NT2/D1 (cell line): ENCODE data around the gene TMEM178A.

ENCODE experiments used
- DNase-seq: peaks from one replicate; pipeline ENCODE4 v3.0.0-alpha.2; 2011; ENCODE audit warnings: low read depth, low spot score
- H3K27me3 ChIP-seq: 2 replicates; pipeline ENCODE4 v1.6.0; 2011; ENCODE audit warnings: mild to moderate bottlenecking; ENCODE audit not compliant: insufficient read length, insufficient read depth
- H3K36me3 ChIP-seq: 2 replicates; pipeline ENCODE4 v1.6.1; 2011; ENCODE audit warnings: mild to moderate bottlenecking, low read length, mixed read lengths; ENCODE audit not compliant: insufficient read depth, insufficient read length
- H3K4me1 ChIP-seq: 2 replicates; pipeline ENCODE4 v1.5.1; 2011; ENCODE audit not compliant: insufficient read depth, insufficient read length
- H3K4me3 ChIP-seq: 2 replicates; pipeline ENCODE4 v1.5.1; 2011; ENCODE audit warnings: low read depth; ENCODE audit not compliant: insufficient read length
- H3K9ac ChIP-seq: 2 replicates; pipeline ENCODE4 v1.6.0; 2011; ENCODE audit warnings: low read depth; ENCODE audit not compliant: insufficient read length
- H3K9me3 ChIP-seq: 2 replicates; pipeline ENCODE4 v1.5.1; 2011; ENCODE audit warnings: mild to moderate bottlenecking, low read length; ENCODE audit not compliant: insufficient read depth
- SUZ12 ChIP-seq: IDR thresholded peaks from 2 replicates; pipeline ENCODE4 v1.6.1; 2011; ENCODE audit not compliant: insufficient read length, insufficient read depth; ENCODE audit errors: extremely low read depth
- YY1 ChIP-seq: IDR thresholded peaks from 2 replicates; pipeline ENCODE4 v1.6.1; 2011; ENCODE audit not compliant: insufficient read length, insufficient read depth
- ZNF274 ChIP-seq: IDR thresholded peaks from 2 replicates; pipeline ENCODE4 v1.6.1; 2011; ENCODE audit warnings: mild to moderate bottlenecking, low read depth, low read length

The TMEM178A gene

GRCh38 chr2:39703181-39703872, 37.6 kb downstream of the TMEM178A start:
- Histone ChIP-seq H3K4me3 (no peak overlapping the region), H3K4me1 (no peaks in the 10 kb centered on the region), H3K27me3 (no peaks in the 10 kb centered on the region), H3K36me3 (no peaks in the 10 kb centered on the region), H3K9ac (no peak overlapping the region), H3K9me3 (peaks cover 20% of the 10 kb centered on the region)
- no peak for TF ChIP-seq ZNF274
- no peak for TF ChIP-seq SUZ12
- TF ChIP-seq YY1 = no peak
- no peak for DNase-seq

GRCh38 chr2:39704540-39704939, 38.8 kb downstream of the TMEM178A start:
- Histone ChIP-seq H3K4me1 (no peaks in the 10 kb centered on the region), H3K4me3 (no peak overlapping the region), H3K9ac (no peak overlapping the region), H3K27me3 (no peaks in the 10 kb centered on the region), H3K9me3 (peaks cover 20% of the 10 kb centered on the region), H3K36me3 (no peaks in the 10 kb centered on the region)
- TF ChIP-seq SUZ12 = no peak
- TF ChIP-seq YY1 = no peak
- no peak for DNase-seq

DNA sequence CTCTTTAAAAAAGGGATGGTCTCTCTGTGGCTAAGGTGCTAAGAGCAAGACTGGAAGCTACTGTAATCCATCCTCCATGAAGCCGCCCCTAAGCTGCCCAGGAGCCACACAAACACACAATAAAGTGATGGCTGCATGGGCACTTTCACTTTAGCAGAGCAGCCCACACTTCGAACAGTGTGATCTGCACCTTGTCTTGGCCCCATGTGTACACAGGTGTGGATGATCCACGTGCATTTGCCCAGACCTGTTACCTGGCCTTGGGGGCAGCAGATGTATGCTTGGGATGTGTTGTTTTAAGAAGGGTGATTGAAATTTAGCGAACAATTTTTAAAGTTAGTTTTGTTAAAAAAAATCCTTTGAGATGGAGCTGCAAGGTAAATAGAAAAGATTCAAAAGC, 39.9 kb downstream of the TMEM178A start:
- Histone ChIP-seq H3K9ac (no peak overlapping the region), H3K27me3 (no peaks in the 10 kb centered on the region), H3K9me3 (peaks cover 20% of the 10 kb centered on the region), H3K36me3 (no peaks in the 10 kb centered on the region), H3K4me3 (no peak overlapping the region), H3K4me1 (no peaks in the 10 kb centered on the region)
- DNase-seq = no peak
- TF ChIP-seq YY1 (no peak), ZNF274 (no peak), SUZ12 (no peak)

GRCh38 chr2:39706312-39706711, 40.6 kb downstream of the TMEM178A start:
- no peak for DNase-seq
- H3K4me1 ChIP-seq = no peaks in the 10 kb centered on the region
- H3K27me3 ChIP-seq = no peaks in the 10 kb centered on the region
- no peak overlapping the region for H3K4me3 ChIP-seq
- no peak for TF ChIP-seq YY1
- no peak for TF ChIP-seq ZNF274
- no peak for TF ChIP-seq SUZ12
- H3K9me3 ChIP-seq = peaks cover 13% of the 10 kb centered on the region
- H3K36me3 ChIP-seq = no peaks in the 10 kb centered on the region
- no peak overlapping the region for H3K9ac ChIP-seq

DNA sequence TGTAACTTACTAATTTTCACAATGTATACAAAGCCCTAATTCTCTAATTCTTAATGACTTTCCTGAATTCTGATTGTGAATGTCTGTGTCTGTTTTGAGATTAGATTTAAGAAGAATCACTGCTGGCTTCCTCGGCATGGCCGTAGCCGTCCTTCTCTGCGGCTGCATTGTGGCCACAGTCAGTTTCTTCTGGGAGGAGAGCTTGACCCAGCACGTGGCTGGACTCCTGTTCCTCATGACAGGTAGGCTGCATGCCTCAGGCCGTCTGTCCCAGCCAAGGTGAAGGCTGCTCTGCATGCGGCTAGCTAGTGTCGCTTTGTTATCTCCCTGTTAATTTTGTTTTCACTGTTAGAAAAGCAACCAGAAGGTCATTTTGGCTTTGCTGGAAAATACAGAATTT, 41.2 kb downstream of the TMEM178A start:
- no peak for TF ChIP-seq ZNF274
- TF ChIP-seq YY1 = no peak
- no peak for TF ChIP-seq SUZ12
- Histone ChIP-seq H3K27me3 (no peaks in the 10 kb centered on the region), H3K9me3 (peaks cover 7% of the 10 kb centered on the region), H3K4me1 (no peaks in the 10 kb centered on the region), H3K4me3 (no peak overlapping the region), H3K36me3 (no peaks in the 10 kb centered on the region), H3K9ac (no peak overlapping the region)
- DNase-seq = no peak

DNA sequence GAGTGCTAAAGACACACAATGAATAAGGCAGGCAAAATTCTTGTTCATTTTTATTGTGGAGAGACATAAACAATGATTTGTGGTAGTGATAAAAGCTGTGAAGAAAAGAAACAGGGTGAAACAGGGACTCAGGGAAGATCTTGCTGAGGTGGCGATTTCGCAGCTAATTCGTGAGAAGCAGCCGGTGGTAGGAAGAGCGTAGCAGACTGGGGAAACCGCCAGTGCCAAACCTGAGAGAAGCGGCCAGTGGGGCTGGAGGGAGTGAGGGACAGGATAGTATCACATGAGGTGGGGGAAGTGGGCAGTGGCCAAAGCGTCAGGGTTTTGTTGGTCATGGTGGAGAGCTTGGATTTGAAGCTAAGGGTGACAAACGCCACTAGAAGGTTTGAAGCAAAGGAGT, 42.3 kb downstream of the TMEM178A start:
- H3K9me3 ChIP-seq = no peaks in the 10 kb centered on the region
- H3K4me3 ChIP-seq = no peak overlapping the region
- H3K27me3 ChIP-seq = no peaks in the 10 kb centered on the region
- no peak for DNase-seq
- TF ChIP-seq ZNF274 = no peak
- TF ChIP-seq SUZ12 = no peak
- TF ChIP-seq YY1 = no peak
- no peak overlapping the region for H3K9ac ChIP-seq
- no peaks in the 10 kb centered on the region for H3K36me3 ChIP-seq
- no peaks in the 10 kb centered on the region for H3K4me1 ChIP-seq

DNA sequence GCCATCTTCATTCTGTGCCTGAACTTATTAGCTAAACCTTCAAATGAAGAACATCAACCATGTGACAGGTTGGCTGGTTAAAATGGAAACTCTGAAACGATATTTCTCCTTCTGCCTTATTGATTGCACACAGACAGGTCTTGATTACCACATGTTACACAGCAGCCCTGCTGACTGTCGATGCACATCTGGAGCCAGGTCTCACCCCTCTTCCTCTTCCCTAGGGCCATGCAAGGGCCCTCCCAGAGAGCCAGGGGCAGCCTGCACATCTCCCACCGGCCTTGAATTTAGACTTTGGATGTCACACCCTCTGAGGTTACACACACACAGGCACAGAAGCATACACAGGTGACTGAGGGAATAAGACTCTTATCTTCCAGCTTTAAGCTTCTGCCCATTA, 45.1 kb downstream of the TMEM178A start:
- Histone ChIP-seq H3K36me3 (no peaks in the 10 kb centered on the region), H3K4me3 (no peak overlapping the region), H3K4me1 (no peaks in the 10 kb centered on the region), H3K27me3 (no peaks in the 10 kb centered on the region), H3K9me3 (no peaks in the 10 kb centered on the region), H3K9ac (no peak overlapping the region)
- no peak for TF ChIP-seq ZNF274
- no peak for TF ChIP-seq YY1
- no peak for DNase-seq

GRCh38 chr2:39712953-39713352, 47.2 kb downstream of the TMEM178A start:
- H3K4me1 ChIP-seq = no peaks in the 10 kb centered on the region
- H3K9me3 ChIP-seq = no peaks in the 10 kb centered on the region
- no peaks in the 10 kb centered on the region for H3K27me3 ChIP-seq
- H3K36me3 ChIP-seq = no peaks in the 10 kb centered on the region
- H3K4me3 ChIP-seq = no peak overlapping the region
- no peak for TF ChIP-seq SUZ12
- no peak overlapping the region for H3K9ac ChIP-seq
- no peak for DNase-seq
